Mammary epithelial cell (primary cell): ENCODE measurements around the gene NPSR1.

Experiments used
- EZH2 ChIP-seq: IDR thresholded peaks from 2 replicates; pipeline ENCODE4 v1.6.1; 2012; ENCODE audit warnings: low read length, inconsistent platforms, borderline replicate concordance
- TF ChIP-seq, protein P1 (sequence below), 2 donors: IDR thresholded peaks in 1 of 2; conservative IDR thresholded peaks in 1 of 2; 2 replicates each; pipeline ENCODE4 v1.5.1; 2011 to 2012; ENCODE audit warnings: inconsistent platforms in 2 of 2, low read length in 2 of 2, mild to moderate bottlenecking in 2 of 2, control low read depth in 1 of 2, low read depth in 1 of 2; ENCODE audit not compliant: insufficient read depth in 1 of 2; ENCODE audit errors: extremely low read depth in 1 of 2

- TF ChIP-seq, protein P1, sequence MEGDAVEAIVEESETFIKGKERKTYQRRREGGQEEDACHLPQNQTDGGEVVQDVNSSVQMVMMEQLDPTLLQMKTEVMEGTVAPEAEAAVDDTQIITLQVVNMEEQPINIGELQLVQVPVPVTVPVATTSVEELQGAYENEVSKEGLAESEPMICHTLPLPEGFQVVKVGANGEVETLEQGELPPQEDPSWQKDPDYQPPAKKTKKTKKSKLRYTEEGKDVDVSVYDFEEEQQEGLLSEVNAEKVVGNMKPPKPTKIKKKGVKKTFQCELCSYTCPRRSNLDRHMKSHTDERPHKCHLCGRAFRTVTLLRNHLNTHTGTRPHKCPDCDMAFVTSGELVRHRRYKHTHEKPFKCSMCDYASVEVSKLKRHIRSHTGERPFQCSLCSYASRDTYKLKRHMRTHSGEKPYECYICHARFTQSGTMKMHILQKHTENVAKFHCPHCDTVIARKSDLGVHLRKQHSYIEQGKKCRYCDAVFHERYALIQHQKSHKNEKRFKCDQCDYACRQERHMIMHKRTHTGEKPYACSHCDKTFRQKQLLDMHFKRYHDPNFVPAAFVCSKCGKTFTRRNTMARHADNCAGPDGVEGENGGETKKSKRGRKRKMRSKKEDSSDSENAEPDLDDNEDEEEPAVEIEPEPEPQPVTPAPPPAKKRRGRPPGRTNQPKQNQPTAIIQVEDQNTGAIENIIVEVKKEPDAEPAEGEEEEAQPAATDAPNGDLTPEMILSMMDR (conservative IDR thresholded peaks at IDR 0.05 in 1 of 2, IDR thresholded peaks at IDR 0.05 in 1 of 2; ENCODE audit: extremely low read depth in 1 of 2, insufficient read depth in 1 of 2, low read depth in 1 of 2, low read length in 2 of 2) = no peak
- TF ChIP-seq EZH2 = no peak
Observed at GRCh38 chr7:34652809-34653208, 5.2 kb upstream of the NPSR1 start.
